Stimulated activated CD8-positive, alpha-beta memory T cell treated with anti-CD3 and anti-CD28 coated beads, Interleukin-4, amount 100 ng/mL, for 1 hour (primary cell): ENCODE measurements around the gene MAP3K15.
A peak's percentile ranks its signal among the peaks of the same experiment; 100 is the strongest.

ENCODE experiments used
- DNase-seq, 2 donors: peaks; one replicate each; pipeline ENCODE4 v3.0.0-alpha.2; 2020; ENCODE audit warnings: low read depth in 2 of 2, low spot score in 1 of 2

Gene MAP3K15

GRCh38 chrX:19344661-19345060 lies 170.6 kb downstream of the MAP3K15 start:
- no peak for DNase-seq

- peak; percentile 62 to 85 for DNase-seq
Measured at GRCh38 chrX:19343535-19344408, 171.5 kb downstream of the MAP3K15 start, which contains the start of gene PDHA1. PDHA1 (plus strand) TSS chrX:19343927; CDS start chrX:19344038, 111 bp downstream.

GRCh38 chrX:19343085-19343534 lies 172.2 kb downstream of the MAP3K15 start:
- DNase-seq, result no peak

- no peak for DNase-seq
Measured at GRCh38 chrX:19342331-19342906, 172.9 kb downstream of the MAP3K15 start.

- DNase-seq, result no peak
Measured at GRCh38 chrX:19334945-19335626, 180.2 kb downstream of the MAP3K15 start.

- no peak for DNase-seq
Measured at GRCh38 chrX:19332983-19333382, 182.3 kb downstream of the MAP3K15 start.

- DNase-seq, result no peak
Measured at GRCh38 chrX:19331831-19332230, 183.5 kb downstream of the MAP3K15 start.

GRCh38 chrX:19326567-19326966 lies 188.7 kb downstream of the MAP3K15 start:
- no peak for DNase-seq
